GM12892 (cell line): ENCODE data around the gene CIDEC.

Experiments used
- POLR2A ChIP-seq: IDR thresholded peaks from 2 replicates; pipeline ENCODE4 v1.6.1; 2011; ENCODE audit warnings: low read depth, low read length, control low read depth
- TAF1 ChIP-seq: IDR thresholded peaks from 2 replicates; pipeline ENCODE4 v1.6.1; 2011; ENCODE audit warnings: low read depth, mild to moderate bottlenecking, control low read depth, low read length, borderline replicate concordance

- no peak for TF ChIP-seq POLR2A
- TF ChIP-seq TAF1, result no peak
Observed at GRCh38 chr3:9883706-9884554, 3.9 kb upstream of the CIDEC start.
